K562 (cell line): ENCODE data around the gene GCSH. TPM values are rescaled to one million over a fixed set of nuclear protein-coding genes. Genes with fewer than 3 reads are reported as not detected.

ENCODE experiments used
- ATAC-seq: fragments of 200-7000 bp; cut with Tn5 transposase; 3 replicates; pipeline ENCODE4 v1.9.1; 2020; ENCODE audit warnings: moderate library complexity
- BruUV-seq: library from RNA; stranded (reverse); fragments of 400-500 nt; replicated peaks from 2 replicates; lab custom pipeline; 2021; lab: Mats Ljungman, UMichigan
- CTCF ChIA-PET: fragments of 300-600 bp; formaldehyde crosslinking; extraction: SDS; loops from one replicate; lab custom pipeline; 2021; ENCODE audit warnings: low intra/inter-chr PET ratio; lab: Yijun Ruan, JAX
- POLR2A ChIA-PET: fragments of 300-600, 350-650 bp; sonication (Branson Sonifier 250); formaldehyde crosslinking; extraction: SDS; loops from one replicate; lab custom pipeline; 2021; ENCODE audit warnings: antibody characterized with exemption, inconsistent platforms; lab: Yijun Ruan, JAX
- DNase-seq, 4 experiments: peaks; one replicate each; pipeline versions ENCODE4 v3.0.0 to v3.0.0-alpha.2; 2011 to 2018; ENCODE audit warnings: low spot score in 3 of 4, mixed read lengths in 3 of 4; ENCODE audit errors: extremely low read depth in 1 of 4
- FAIRE-seq: peaks from 2 replicates; lab custom pipeline; 2011; peaks lifted over from hg19 to GRCh38; lab: Jason Lieb, UNC
- H2AFZ ChIP-seq: 2 replicates; pipeline ENCODE4 v1.6.0; 2011; ENCODE audit warnings: low read depth, low read length, control low read depth, inconsistent platforms
- H3K27ac ChIP-seq: fragments of 200-600 bp; 3 replicates; pipeline ENCODE4 v1.8.0; 2011; ENCODE audit warnings: low read depth, mild to moderate bottlenecking, control low read depth, inconsistent platforms, low read length, moderate library complexity, mixed read lengths; ENCODE audit errors: extremely low read depth
- H3K27me3 ChIP-seq, 2 experiments: fragments of 300-600 bp in 1 of 2; 2 replicates in 1 of 2; 3 replicates in 1 of 2; pipeline versions ENCODE4 v1.6.0 to v1.8.0; 2011; ENCODE audit warnings: inconsistent platforms in 2 of 2, low read length in 2 of 2, mild to moderate bottlenecking in 1 of 2, mixed read lengths in 1 of 2, moderate library complexity in 1 of 2; ENCODE audit not compliant: control insufficient read depth in 2 of 2, insufficient read depth in 2 of 2
- H3K36me3 ChIP-seq: fragments of 300-600 bp; 3 replicates; pipeline ENCODE4 v1.8.0; 2011; ENCODE audit warnings: mild to moderate bottlenecking, low read length, inconsistent platforms; ENCODE audit not compliant: control insufficient read depth, insufficient read depth
- H3K4me1 ChIP-seq, 2 experiments: fragments of 200-600 bp in 1 of 2; replicated peaks in 1 of 2; 2 replicates in 1 of 2; 3 replicates in 1 of 2; pipeline versions ENCODE4 v1.5.1 to v1.8.0; 2011; ENCODE audit warnings: inconsistent platforms in 2 of 2, low read length in 2 of 2, mild to moderate bottlenecking in 1 of 2, mixed read lengths in 1 of 2, moderate library complexity in 1 of 2; ENCODE audit not compliant: control insufficient read depth in 2 of 2, insufficient read depth in 2 of 2
- H3K4me2 ChIP-seq: 2 replicates; pipeline ENCODE4 v1.6.1; 2011; ENCODE audit warnings: low read length, control low read depth, inconsistent platforms, mixed read lengths; ENCODE audit not compliant: insufficient read depth
- H3K4me3 ChIP-seq: fragments of 200-600 bp; sonication (generic), shearing (Covaris generic); 2 replicates; pipeline ENCODE4 v1.5.1; 2016; ENCODE audit warnings: control low read depth, inconsistent platforms
- H3K79me2 ChIP-seq: fragments of 200-600 bp; 3 replicates; pipeline ENCODE4 v1.8.0; 2011; ENCODE audit warnings: low read length, inconsistent platforms; ENCODE audit not compliant: control insufficient read depth, insufficient read depth
- H3K9ac ChIP-seq, 2 experiments: 2 replicates each; pipeline versions ENCODE4 v1.6.0 to v1.6.1; 2011; ENCODE audit warnings: low read depth in 2 of 2, low read length in 2 of 2, control low read depth in 1 of 2, inconsistent platforms in 1 of 2, mild to moderate bottlenecking in 1 of 2, mixed read lengths in 1 of 2; ENCODE audit not compliant: insufficient read depth in 1 of 2
- H3K9me1 ChIP-seq: one replicate; pipeline ENCODE4 v1.6.0; 2011; ENCODE audit warnings: inconsistent platforms, mild to moderate bottlenecking, low read length, moderate library complexity; ENCODE audit not compliant: control insufficient read depth, insufficient read depth
- H3K9me3 ChIP-seq: replicated peaks from 2 replicates; pipeline ENCODE4 v1.5.1; 2011; ENCODE audit warnings: low read depth, low read length, inconsistent platforms; ENCODE audit not compliant: control insufficient read depth, insufficient read depth
- H4K20me1 ChIP-seq: replicated peaks from 2 replicates; pipeline ENCODE4 v1.6.1; 2011; ENCODE audit warnings: low read length, inconsistent platforms, mixed read lengths; ENCODE audit not compliant: control insufficient read depth, insufficient read depth
- DACH1 ChIP-seq: fragments of 450-650 bp; IDR thresholded peaks from 2 replicates; pipeline ENCODE4 v1.6.1; 2018; ENCODE audit not compliant: partially characterized antibody
- E2F4 ChIP-seq: sonication (generic); formaldehyde crosslinking; IDR thresholded peaks from 2 replicates; pipeline ENCODE4 v1.8.0; 2022; ENCODE audit warnings: mild to moderate bottlenecking, low read depth, missing genetic modification reagents
- ESRRB ChIP-seq: fragments of 250-450 bp; sonication (Bioruptor Pico); IDR thresholded peaks from 2 replicates; pipeline ENCODE4 v1.5.0; 2020; ENCODE audit warnings: mild to moderate bottlenecking, moderate library complexity, borderline replicate concordance
- FOXA1 ChIP-seq: fragments of 450-650 bp; IDR thresholded peaks from 2 replicates; pipeline ENCODE4 v1.6.1; 2016; ENCODE audit warnings: mild to moderate bottlenecking, borderline replicate concordance
- GTF2B ChIP-seq: IDR thresholded peaks from 2 replicates; pipeline ENCODE4 v1.6.1; 2011; ENCODE audit not compliant: insufficient read length; ENCODE audit errors: extremely low read depth
- MEF2D ChIP-seq: conservative IDR thresholded peaks from 2 replicates; pipeline ENCODE4 v1.6.1; 2016; ENCODE audit warnings: low read depth, missing genetic modification characterization, missing compliant biosample characterization
- NCOA2 ChIP-seq, 2 experiments: fragments of 450-650 bp; IDR thresholded peaks; 2 replicates each; pipeline ENCODE4 v1.6.1; 2018; ENCODE audit warnings: mild to moderate bottlenecking in 2 of 2, moderate library complexity in 1 of 2; ENCODE audit not compliant: partially characterized antibody in 2 of 2
- PHF20 ChIP-seq: fragments of 450-650 bp; IDR thresholded peaks from 2 replicates; pipeline ENCODE4 v1.6.1; 2018; ENCODE audit not compliant: partially characterized antibody
- TFAP4 ChIP-seq: sonication (generic); formaldehyde crosslinking; IDR thresholded peaks from 2 replicates; pipeline ENCODE4 v1.8.0; 2022; ENCODE audit warnings: missing genetic modification reagents, mild to moderate bottlenecking, moderate library complexity, borderline replicate concordance
- XRCC4 ChIP-seq: IDR thresholded peaks from one replicate; pipeline ENCODE4 v1.6.1; 2011; ENCODE audit not compliant: insufficient read depth, insufficient read length; ENCODE audit errors: extremely low read depth
- ZBTB33 ChIP-seq: sonication (generic); formaldehyde crosslinking; IDR thresholded peaks from 2 replicates; pipeline ENCODE4 v1.8.1; 2023; ENCODE audit warnings: mild to moderate bottlenecking, missing genetic modification reagents
- ZFX ChIP-seq: sonication (generic); formaldehyde crosslinking; IDR thresholded peaks from 2 replicates; pipeline ENCODE4 v1.8.0; 2022; ENCODE audit warnings: mild to moderate bottlenecking, missing genetic modification reagents, moderate library complexity
- ZNF436 ChIP-seq: fragments of 250-450, 450-650 bp; sonication (Bioruptor Pico); formaldehyde crosslinking; IDR thresholded peaks from 2 replicates; pipeline ENCODE4 v1.7.0; 2020; ENCODE audit warnings: mild to moderate bottlenecking
- WGBS: fragments of 100-300 bp; shearing (Covaris generic); methylation state at CpG from one replicate; pipeline ENCODE4 v1.1.6; 2016; ENCODE audit warnings: low coverage, mixed read lengths; ENCODE audit not compliant: insufficient coverage; ENCODE audit errors: missing lambda C conversion rate; 5-methylcytosine and 5-hydroxymethylcytosine counted together
- in situ Hi-C: fragments of 300-500 bp; cut with MboI; formaldehyde crosslinking; loops from 4 replicates; pipeline ENCODE4 v1.15.0; 2018; ENCODE audit warnings: inconsistent platforms, mixed read lengths
- intact Hi-C: fragments of 100-400 bp; cut with micrococcal nuclease; formaldehyde crosslinking; loops from 2 replicates; pipeline ENCODE4 v1.14.2; 2022
- polyA plus RNA-seq, 8 experiments: library from polyadenylated mRNA; depleted of rRNA in 4 of 8; stranded (reverse) in 5 of 8; unstranded in 3 of 8; fragments of >200 nt; fragmentation: Nextera tagmentation in 2 of 8; fragmentation: Illumina TruSeq in 1 of 8; extraction: Ambion mirVana in 2 of 8; extraction: Trizol in 1 of 8; gene quantifications; 2 replicates each; pipeline versions ENCODE4 v1.2.1 to v1.2.3, GENCODE V29; 2011 to 2014; ENCODE audit warnings: inconsistent platforms in 1 of 8, missing spikeins in 1 of 8
- total RNA-seq, 7 experiments: library from RNA; depleted of rRNA in 6 of 7; stranded (reverse); fragments of >200 nt in 6 of 7; fragmentation: Illumina TruSeq in 2 of 7; extraction: Trizol in 2 of 7; gene quantifications; 2 replicates each; pipeline versions ENCODE4 v1.2.1 to v1.2.3, GENCODE V29; 2011 to 2021; ENCODE audit warnings: low replicate concordance in 1 of 7

The GCSH gene
- total and polyA plus RNA-seq, 9 of the 15 experiments (the other 6 are each of a cell fraction or from before 2014, with no cell fraction given): 35.0 to 121 (median 89.0) TPM

GRCh38 chr16:81036751-81037350 is 59.3 kb downstream of the GCSH start (continued):
- TF ChIP-seq ZBTB33 (CRISPR knock-in tag): no peak

GRCh38 chr16:81035975-81036750 is 60.0 kb downstream of the GCSH start:
- FAIRE-seq (no peak), ATAC-seq (peak; percentile 65), DNase-seq (peak; percentile 50 to 72 (median 66))
- Histone ChIP-seq H3K36me3 (peaks cover 42% of the 10 kb centered on the region), H4K20me1 (no peaks in the 10 kb centered on the region; the same call in 1 of the 2 replicates), H2AFZ (peak overlapping the region; percentile 88), H3K9ac (peak overlapping the region; percentile 69 to 96), H3K27ac (peak overlapping the region; percentile 72), H3K4me2 (peak overlapping the region; percentile 90), H3K79me2 (peaks cover 28% of the 10 kb centered on the region), H3K9me1 (no peaks in the 10 kb centered on the region), H3K4me1 (peaks cover 9 to 14% of the 10 kb centered on the region in 2 experiments), H3K27me3 (no peaks in the 10 kb centered on the region), H3K9me3 (no peaks in the 10 kb centered on the region), H3K4me3 (peak overlapping the region; percentile 86)
- intact Hi-C loops (loop anchor here (2.0 to 5.0 kb wide), 3 partner anchors 41 to 161 kb away; partner anchors contain the start of genes C16orf46 and GCSH), in situ Hi-C loops (no loop called here)
- under 1% methylated on average over 59 of the region's 80 CpGs for WGBS
- POLR2A ChIA-PET: interaction anchor here (0.6 to 1.7 kb wide), 10 partner anchors 9 to 237 kb away, joined by 3 to 10 read pairs (median 4); partner anchors contain the start of genes CENPN and CMC2
- CTCF ChIA-PET: interaction anchor here (0.6 to 1.9 kb wide), 7 partner anchors 28 to 178 kb away, joined by 3 to 6 read pairs (median 4); partner anchors contain the start of gene C16orf46
- no TSS peak for BruUV-seq
- no peak for TF ChIP-seq ZNF436 (CRISPR knock-in tag)
- no peak for TF ChIP-seq MEF2D (tag)
- no peak for TF ChIP-seq PHF20
- TF ChIP-seq XRCC4: no peak
- TF ChIP-seq NCOA2 (IDR thresholded peaks at IDR 0.05; ENCODE audit: partially characterized antibody in 2 of 2): no peak
- TF ChIP-seq DACH1: no peak
- TF ChIP-seq ZFX (CRISPR knock-in tag): peak; percentile 70
- TF ChIP-seq ESRRB (CRISPR knock-in tag): no peak
- TF ChIP-seq E2F4 (CRISPR knock-in tag): no peak
- no peak for TF ChIP-seq FOXA1
- TF ChIP-seq GTF2B: no peak
- no peak for TF ChIP-seq TFAP4 (CRISPR knock-in tag)
